HepG2 (cell line): ENCODE measurements around the gene NRGN. TPM values are rescaled to one million over a fixed set of nuclear protein-coding genes. Genes with fewer than 3 reads are reported as not detected.

Experiments used
- CREM ChIP-seq, 2 experiments: sonication (generic) in 1 of 2; formaldehyde crosslinking in 1 of 2; IDR thresholded peaks; 2 replicates each; pipeline versions ENCODE4 v1.4.0 to v1.6.1; 2016 to 2020; ENCODE audit warnings: antibody characterized with exemption in 1 of 2, mild to moderate bottlenecking in 1 of 2, missing genetic modification reagents in 1 of 2
- DNMT3B ChIP-seq: conservative IDR thresholded peaks from 2 replicates; pipeline ENCODE4 v1.6.1; 2016; ENCODE audit warnings: missing biosample characterization, control low read depth
- HDAC2 ChIP-seq: sonication (generic); formaldehyde crosslinking; IDR thresholded peaks from 2 replicates; pipeline ENCODE4 v1.4.0; 2020; ENCODE audit warnings: missing genetic modification reagents
- HNRNPK ChIP-seq: fragments of 200-400 bp; formaldehyde crosslinking; IDR thresholded peaks from 2 replicates; pipeline ENCODE4 v1.6.1; 2018; ENCODE audit warnings: low read length, low read depth, moderate library complexity, mild to moderate bottlenecking; ENCODE audit not compliant: poor library complexity, severe bottlenecking
- KDM1A ChIP-seq: IDR thresholded peaks from 2 replicates; pipeline ENCODE4 v1.6.1; 2016; ENCODE audit warnings: missing compliant biosample characterization
- MIER2 ChIP-seq: IDR thresholded peaks from 2 replicates; pipeline ENCODE4 v1.6.1; 2016; ENCODE audit warnings: missing biosample characterization, missing genetic modification reagents
- MYNN ChIP-seq: sonication (generic); formaldehyde crosslinking; IDR thresholded peaks from 2 replicates; pipeline ENCODE4 v1.4.0; 2020; ENCODE audit warnings: mild to moderate bottlenecking, low read depth, missing genetic modification reagents
- NFKB2 ChIP-seq: sonication (generic); formaldehyde crosslinking; IDR thresholded peaks from 2 replicates; pipeline ENCODE4 v1.4.0; 2020; ENCODE audit warnings: missing genetic modification reagents, borderline replicate concordance
- SUZ12 ChIP-seq: fragments of 150-350 bp; IDR thresholded peaks from 2 replicates; pipeline ENCODE4 v1.6.1; 2014; ENCODE audit warnings: low read depth, low read length
- TCF7 ChIP-seq: sonication (generic); IDR thresholded peaks from 2 replicates; pipeline ENCODE4 v1.6.1; 2016; ENCODE audit warnings: antibody characterized with exemption, low read depth
- ZNF232 ChIP-seq: sonication (generic); formaldehyde crosslinking; IDR thresholded peaks from 2 replicates; pipeline ENCODE4 v1.4.0; 2020; ENCODE audit warnings: missing genetic modification reagents, borderline replicate concordance
- ZNF350 ChIP-seq: sonication (generic); formaldehyde crosslinking; IDR thresholded peaks from 2 replicates; pipeline ENCODE4 v1.4.0; 2020; ENCODE audit warnings: mild to moderate bottlenecking, low read depth, missing genetic modification reagents, borderline replicate concordance
- ZNF552 ChIP-seq: sonication (generic); formaldehyde crosslinking; IDR thresholded peaks from 2 replicates; pipeline ENCODE4 v1.9.0; 2022; ENCODE audit warnings: missing genetic modification reagents, mild to moderate bottlenecking, borderline replicate concordance
- ZNF616 ChIP-seq: sonication (generic); formaldehyde crosslinking; IDR thresholded peaks from 2 replicates; pipeline ENCODE4 v1.5.0; 2020; ENCODE audit warnings: low read depth, mild to moderate bottlenecking, missing genetic modification reagents
- ZSCAN20 ChIP-seq: sonication (generic); formaldehyde crosslinking; IDR thresholded peaks from 2 replicates; pipeline ENCODE4 v1.4.0; 2020; ENCODE audit warnings: missing genetic modification reagents, mild to moderate bottlenecking, borderline replicate concordance
- polyA plus RNA-seq, 8 experiments: library from polyadenylated mRNA; depleted of rRNA in 3 of 8; stranded (reverse) in 7 of 8; unstranded in 1 of 8; fragments of >200 nt; fragmentation: Illumina TruSeq in 4 of 8; extraction: Trizol in 4 of 8; gene quantifications; 2 replicates each; pipeline versions ENCODE4 v1.2.1 to v1.2.3, GENCODE V29; 2011 to 2016; ENCODE audit warnings: low read depth in 4 of 8, missing spikeins in 1 of 8, mixed read lengths in 1 of 8; ENCODE audit not compliant: insufficient read depth in 1 of 8
- total RNA-seq, 5 experiments: library from RNA; depleted of rRNA; stranded (reverse); fragments of >200 nt; fragmentation: Illumina TruSeq; extraction: Trizol; gene quantifications; 2 replicates each; pipeline ENCODE4 v1.2.3, GENCODE V29; 2016; ENCODE audit warnings: low read depth in 1 of 5
- TF ChIP-seq, protein P1 (sequence below): sonication (generic); formaldehyde crosslinking; IDR thresholded peaks from 2 replicates; pipeline ENCODE4 v1.4.0; 2020; ENCODE audit warnings: missing genetic modification reagents
- TF ChIP-seq, protein P2 (sequence below): IDR thresholded peaks from 2 replicates; pipeline ENCODE4 v1.6.1; 2016; ENCODE audit warnings: missing compliant biosample characterization, missing genetic modification reagents, borderline replicate concordance
- TF ChIP-seq, protein P3 (sequence below): sonication (generic); formaldehyde crosslinking; IDR thresholded peaks from 2 replicates; pipeline ENCODE4 v1.5.0; 2020; ENCODE audit warnings: mild to moderate bottlenecking, missing genetic modification reagents, moderate library complexity
- TF ChIP-seq, protein P4 (sequence below): sonication (generic); formaldehyde crosslinking; IDR thresholded peaks from 2 replicates; pipeline ENCODE4 v1.4.0; 2020; ENCODE audit warnings: mild to moderate bottlenecking, missing genetic modification reagents
- TF ChIP-seq, protein P5 (sequence below): sonication (generic); formaldehyde crosslinking; IDR thresholded peaks from 2 replicates; pipeline ENCODE4 v1.8.0; 2022; ENCODE audit warnings: mild to moderate bottlenecking, missing genetic modification reagents, moderate library complexity
- TF ChIP-seq, protein P6 (sequence below): sonication (generic); formaldehyde crosslinking; IDR thresholded peaks from 2 replicates; pipeline ENCODE4 v1.8.1; 2023; ENCODE audit warnings: missing genetic modification reagents, inconsistent platforms, borderline replicate concordance

The NRGN gene
- total and polyA plus RNA-seq, 2 of the 13 experiments (the other 11 are each of a cell fraction or from before 2014, with no cell fraction given): 0.22 TPM; not detected in 1

DNA sequence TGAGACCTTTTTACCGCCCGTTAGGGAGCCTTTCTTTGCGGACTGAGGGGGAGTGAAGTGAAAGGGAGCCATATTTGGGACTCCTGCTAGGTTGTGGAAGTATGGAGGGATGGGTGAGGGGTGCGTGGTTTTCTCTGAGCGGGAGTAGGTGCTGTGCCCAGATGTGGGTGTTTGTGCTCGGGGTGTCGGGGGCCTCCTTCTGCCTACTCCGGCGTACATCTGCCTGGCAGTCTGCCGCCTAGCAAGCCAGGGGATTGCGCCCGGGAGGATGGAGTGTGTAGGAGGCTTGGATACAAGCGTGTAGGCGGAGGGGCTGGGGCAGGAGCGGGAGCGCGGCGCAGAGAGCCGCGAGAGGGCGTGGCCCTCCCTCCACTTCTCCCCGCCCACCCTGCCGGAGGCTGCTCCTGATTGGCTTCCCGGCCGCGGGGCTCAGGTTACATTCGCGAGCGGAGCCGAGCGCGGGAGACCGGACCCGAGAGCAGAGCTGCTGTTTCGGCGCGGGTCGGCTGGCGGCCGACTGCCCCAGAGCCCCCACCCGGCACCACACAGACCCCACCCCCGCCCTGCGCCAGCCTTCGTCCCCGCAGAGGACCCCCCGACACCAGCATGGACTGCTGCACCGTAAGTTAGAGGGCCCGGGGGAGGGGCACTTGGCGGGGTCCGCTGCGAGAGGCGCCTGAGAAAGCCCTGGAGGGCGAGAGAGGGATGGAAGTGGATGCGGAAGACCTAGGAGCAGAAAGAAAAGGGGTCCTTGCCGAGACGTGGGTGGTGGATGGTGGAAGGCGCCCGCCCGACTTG, at the start of gene NRGN (continued):
- TF ChIP-seq, protein P1, sequence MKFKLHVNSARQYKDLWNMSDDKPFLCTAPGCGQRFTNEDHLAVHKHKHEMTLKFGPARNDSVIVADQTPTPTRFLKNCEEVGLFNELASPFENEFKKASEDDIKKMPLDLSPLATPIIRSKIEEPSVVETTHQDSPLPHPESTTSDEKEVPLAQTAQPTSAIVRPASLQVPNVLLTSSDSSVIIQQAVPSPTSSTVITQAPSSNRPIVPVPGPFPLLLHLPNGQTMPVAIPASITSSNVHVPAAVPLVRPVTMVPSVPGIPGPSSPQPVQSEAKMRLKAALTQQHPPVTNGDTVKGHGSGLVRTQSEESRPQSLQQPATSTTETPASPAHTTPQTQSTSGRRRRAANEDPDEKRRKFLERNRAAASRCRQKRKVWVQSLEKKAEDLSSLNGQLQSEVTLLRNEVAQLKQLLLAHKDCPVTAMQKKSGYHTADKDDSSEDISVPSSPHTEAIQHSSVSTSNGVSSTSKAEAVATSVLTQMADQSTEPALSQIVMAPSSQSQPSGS (CRISPR knock-in tag): no peak
- TF ChIP-seq, protein P2, sequence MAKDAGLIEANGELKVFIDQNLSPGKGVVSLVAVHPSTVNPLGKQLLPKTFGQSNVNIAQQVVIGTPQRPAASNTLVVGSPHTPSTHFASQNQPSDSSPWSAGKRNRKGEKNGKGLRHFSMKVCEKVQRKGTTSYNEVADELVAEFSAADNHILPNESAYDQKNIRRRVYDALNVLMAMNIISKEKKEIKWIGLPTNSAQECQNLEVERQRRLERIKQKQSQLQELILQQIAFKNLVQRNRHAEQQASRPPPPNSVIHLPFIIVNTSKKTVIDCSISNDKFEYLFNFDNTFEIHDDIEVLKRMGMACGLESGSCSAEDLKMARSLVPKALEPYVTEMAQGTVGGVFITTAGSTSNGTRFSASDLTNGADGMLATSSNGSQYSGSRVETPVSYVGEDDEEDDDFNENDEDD: peak; percentile 78; the same call in 1 of the 2 replicates
- TF ChIP-seq SUZ12: no peak
- TF ChIP-seq ZNF350 (CRISPR knock-in tag): 0 out of 2 replicates have a peak, but pooled peaks have one; percentile 23
- TF ChIP-seq, protein P3, sequence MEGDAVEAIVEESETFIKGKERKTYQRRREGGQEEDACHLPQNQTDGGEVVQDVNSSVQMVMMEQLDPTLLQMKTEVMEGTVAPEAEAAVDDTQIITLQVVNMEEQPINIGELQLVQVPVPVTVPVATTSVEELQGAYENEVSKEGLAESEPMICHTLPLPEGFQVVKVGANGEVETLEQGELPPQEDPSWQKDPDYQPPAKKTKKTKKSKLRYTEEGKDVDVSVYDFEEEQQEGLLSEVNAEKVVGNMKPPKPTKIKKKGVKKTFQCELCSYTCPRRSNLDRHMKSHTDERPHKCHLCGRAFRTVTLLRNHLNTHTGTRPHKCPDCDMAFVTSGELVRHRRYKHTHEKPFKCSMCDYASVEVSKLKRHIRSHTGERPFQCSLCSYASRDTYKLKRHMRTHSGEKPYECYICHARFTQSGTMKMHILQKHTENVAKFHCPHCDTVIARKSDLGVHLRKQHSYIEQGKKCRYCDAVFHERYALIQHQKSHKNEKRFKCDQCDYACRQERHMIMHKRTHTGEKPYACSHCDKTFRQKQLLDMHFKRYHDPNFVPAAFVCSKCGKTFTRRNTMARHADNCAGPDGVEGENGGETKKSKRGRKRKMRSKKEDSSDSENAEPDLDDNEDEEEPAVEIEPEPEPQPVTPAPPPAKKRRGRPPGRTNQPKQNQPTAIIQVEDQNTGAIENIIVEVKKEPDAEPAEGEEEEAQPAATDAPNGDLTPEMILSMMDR (CRISPR knock-in tag): 0 out of 2 replicates have a peak, but pooled peaks have one; percentile 5
- TF ChIP-seq MYNN: no peak
- TF ChIP-seq, protein P4, sequence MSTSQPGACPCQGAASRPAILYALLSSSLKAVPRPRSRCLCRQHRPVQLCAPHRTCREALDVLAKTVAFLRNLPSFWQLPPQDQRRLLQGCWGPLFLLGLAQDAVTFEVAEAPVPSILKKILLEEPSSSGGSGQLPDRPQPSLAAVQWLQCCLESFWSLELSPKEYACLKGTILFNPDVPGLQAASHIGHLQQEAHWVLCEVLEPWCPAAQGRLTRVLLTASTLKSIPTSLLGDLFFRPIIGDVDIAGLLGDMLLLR: no peak
- TF ChIP-seq ZNF552 (CRISPR knock-in tag): no peak
- peak; percentile 59 for TF ChIP-seq HNRNPK
- TF ChIP-seq DNMT3B (CRISPR knock-in tag): no peak
- TF ChIP-seq, protein P5, sequence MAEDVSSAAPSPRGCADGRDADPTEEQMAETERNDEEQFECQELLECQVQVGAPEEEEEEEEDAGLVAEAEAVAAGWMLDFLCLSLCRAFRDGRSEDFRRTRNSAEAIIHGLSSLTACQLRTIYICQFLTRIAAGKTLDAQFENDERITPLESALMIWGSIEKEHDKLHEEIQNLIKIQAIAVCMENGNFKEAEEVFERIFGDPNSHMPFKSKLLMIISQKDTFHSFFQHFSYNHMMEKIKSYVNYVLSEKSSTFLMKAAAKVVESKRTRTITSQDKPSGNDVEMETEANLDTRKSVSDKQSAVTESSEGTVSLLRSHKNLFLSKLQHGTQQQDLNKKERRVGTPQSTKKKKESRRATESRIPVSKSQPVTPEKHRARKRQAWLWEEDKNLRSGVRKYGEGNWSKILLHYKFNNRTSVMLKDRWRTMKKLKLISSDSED (CRISPR knock-in tag): no peak
- TF ChIP-seq, protein P6, sequence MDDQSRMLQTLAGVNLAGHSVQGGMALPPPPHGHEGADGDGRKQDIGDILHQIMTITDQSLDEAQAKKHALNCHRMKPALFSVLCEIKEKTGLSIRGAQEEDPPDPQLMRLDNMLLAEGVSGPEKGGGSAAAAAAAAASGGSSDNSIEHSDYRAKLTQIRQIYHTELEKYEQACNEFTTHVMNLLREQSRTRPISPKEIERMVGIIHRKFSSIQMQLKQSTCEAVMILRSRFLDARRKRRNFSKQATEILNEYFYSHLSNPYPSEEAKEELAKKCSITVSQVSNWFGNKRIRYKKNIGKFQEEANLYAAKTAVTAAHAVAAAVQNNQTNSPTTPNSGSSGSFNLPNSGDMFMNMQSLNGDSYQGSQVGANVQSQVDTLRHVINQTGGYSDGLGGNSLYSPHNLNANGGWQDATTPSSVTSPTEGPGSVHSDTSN (CRISPR knock-in tag): no peak
- no peak for TF ChIP-seq MIER2
- TF ChIP-seq CREM (IDR thresholded peaks at IDR 0.05): no peak
- TF ChIP-seq CREM (CRISPR knock-in tag; IDR thresholded peaks at IDR 0.05): no peak
- TF ChIP-seq ZNF616 (CRISPR knock-in tag): no peak
- no peak for TF ChIP-seq HDAC2 (CRISPR knock-in tag)
- TF ChIP-seq TCF7: no peak
- TF ChIP-seq KDM1A (CRISPR knock-in tag): no peak
- peak; percentile 18; the same call in 1 of the 2 replicates for TF ChIP-seq NFKB2 (CRISPR knock-in tag)
- TF ChIP-seq ZSCAN20 (CRISPR knock-in tag): no peak
- TF ChIP-seq ZNF232: no peak
